Measurements from ENCODE around the gene RGCC.

DNA sequence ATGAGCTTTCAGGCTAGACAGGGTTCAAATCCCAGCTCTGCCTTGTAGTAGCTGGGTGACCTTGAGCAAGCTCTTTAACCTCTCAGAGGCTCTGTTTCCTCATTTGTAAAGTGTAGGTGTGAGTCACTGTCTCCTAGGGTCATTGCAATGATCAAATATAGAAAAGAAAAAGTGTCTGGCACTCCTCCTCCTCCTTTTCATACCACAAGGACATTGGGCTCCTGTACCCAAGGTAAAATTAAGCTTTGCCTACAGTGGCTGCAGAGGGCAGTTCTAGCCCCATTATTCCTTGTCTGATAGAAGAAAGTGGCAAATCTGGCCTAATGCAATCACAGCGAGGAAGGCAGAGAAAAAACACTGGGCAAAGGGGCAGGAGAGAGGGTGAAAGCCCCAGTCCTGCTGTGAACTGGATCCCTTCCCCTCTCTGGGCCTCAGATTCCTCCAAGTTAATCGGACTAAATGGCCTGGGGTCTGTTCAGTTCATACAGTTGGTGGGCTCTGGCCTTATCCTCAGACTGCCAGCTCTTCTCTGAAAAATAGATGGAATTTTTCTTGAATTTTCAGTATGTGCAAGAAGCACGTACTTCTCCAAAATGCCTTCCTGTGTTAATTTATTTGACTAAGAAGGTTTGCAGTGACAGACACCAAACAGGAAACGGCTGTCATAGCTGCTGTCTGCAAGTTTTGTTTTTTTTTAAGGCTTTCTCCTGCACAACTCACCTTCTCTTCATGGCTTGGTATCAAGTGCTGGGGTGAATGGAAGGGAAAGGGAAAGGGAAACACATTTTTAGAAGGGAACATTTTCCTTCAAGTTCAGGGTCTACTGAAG is 35.3 kb downstream of the RGCC start:
- TF ChIP-seq, protein P1, sequence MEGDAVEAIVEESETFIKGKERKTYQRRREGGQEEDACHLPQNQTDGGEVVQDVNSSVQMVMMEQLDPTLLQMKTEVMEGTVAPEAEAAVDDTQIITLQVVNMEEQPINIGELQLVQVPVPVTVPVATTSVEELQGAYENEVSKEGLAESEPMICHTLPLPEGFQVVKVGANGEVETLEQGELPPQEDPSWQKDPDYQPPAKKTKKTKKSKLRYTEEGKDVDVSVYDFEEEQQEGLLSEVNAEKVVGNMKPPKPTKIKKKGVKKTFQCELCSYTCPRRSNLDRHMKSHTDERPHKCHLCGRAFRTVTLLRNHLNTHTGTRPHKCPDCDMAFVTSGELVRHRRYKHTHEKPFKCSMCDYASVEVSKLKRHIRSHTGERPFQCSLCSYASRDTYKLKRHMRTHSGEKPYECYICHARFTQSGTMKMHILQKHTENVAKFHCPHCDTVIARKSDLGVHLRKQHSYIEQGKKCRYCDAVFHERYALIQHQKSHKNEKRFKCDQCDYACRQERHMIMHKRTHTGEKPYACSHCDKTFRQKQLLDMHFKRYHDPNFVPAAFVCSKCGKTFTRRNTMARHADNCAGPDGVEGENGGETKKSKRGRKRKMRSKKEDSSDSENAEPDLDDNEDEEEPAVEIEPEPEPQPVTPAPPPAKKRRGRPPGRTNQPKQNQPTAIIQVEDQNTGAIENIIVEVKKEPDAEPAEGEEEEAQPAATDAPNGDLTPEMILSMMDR (IDR thresholded peaks at IDR 0.05; ENCODE audit: low read length) = no peak
- TF ChIP-seq EZH2phosphoT487 (IDR thresholded peaks at IDR 0.05; ENCODE audit: low read length) (no peak), EZH2 (optimal IDR thresholded peaks at IDR 0.05; ENCODE audit: low read depth, low read length) (no peak)

All from MM.1S (cell line).